Erythroblast (primary cell): ENCODE measurements around the gene MAML2.

Source experiments
- DNase-seq, 2 experiments: peaks; one replicate each; lab custom pipeline; 2025; lab: John Stamatoyannopoulos, UW
- GATA1 ChIP-seq: IDR thresholded peaks from 2 replicates; pipeline ENCODE4 v1.6.1; 2011; ENCODE audit warnings: low read depth, mild to moderate bottlenecking, control low read depth, low read length, moderate library complexity
- POLR2A ChIP-seq: IDR thresholded peaks from 2 replicates; pipeline ENCODE4 v1.6.1; 2011; ENCODE audit warnings: mild to moderate bottlenecking, low read length

The MAML2 gene

GRCh38 chr11:96072592-96072991, 270.4 kb downstream of the MAML2 start:
- DNase-seq = no peak
- TF ChIP-seq POLR2A (no peak), GATA1 (no peak)

DNA sequence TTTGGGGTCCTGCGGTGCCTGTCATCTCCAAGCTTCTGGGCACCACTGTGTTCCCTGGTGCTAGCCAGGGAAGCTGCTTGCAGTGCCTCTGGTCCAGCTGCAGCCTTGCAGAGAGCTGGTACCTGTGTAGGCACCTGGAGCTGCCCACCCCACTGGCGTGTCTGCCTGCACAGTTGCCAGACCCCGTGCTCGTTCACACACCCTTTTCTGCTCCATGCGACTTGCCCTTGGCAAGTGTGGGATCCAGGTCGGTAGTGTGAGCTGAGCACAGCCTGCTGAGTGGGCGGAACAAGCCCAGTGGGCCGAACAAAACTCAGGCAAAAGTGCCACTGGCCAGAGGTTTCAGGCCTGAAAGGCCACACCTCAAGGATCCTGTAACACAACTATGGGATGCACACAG, 272.5 kb downstream of the MAML2 start:
- DNase-seq = no peak
- TF ChIP-seq POLR2A (no peak), GATA1 (no peak)

- TF ChIP-seq GATA1 (no peak), POLR2A (no peak)
- DNase-seq = no peak
These were observed 275.8 kb downstream of the MAML2 start for GRCh38 chr11:96067160-96067559.

DNA sequence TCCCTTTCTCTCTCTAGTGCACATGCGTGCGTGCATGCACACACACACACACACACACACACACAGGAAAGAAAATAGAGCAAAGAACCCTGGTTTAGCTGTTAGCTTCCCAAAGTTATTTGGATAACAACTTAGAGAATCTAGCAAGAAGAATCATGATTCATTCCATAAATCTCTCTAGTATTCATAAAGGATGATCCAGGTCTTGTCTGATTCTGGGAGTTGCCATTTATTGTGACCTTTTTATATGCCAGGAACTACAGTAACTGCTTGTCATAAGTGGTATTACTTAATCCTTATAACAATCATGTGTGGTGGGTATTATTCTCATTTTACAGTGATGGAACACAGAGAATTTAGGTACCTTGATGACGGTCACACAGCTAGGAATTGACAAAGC, 277.6 kb downstream of the MAML2 start:
- no peak for DNase-seq
- TF ChIP-seq GATA1 (no peak), POLR2A (no peak)

- no peak for DNase-seq
- TF ChIP-seq POLR2A (no peak), GATA1 (no peak)
These were observed 279.1 kb downstream of the MAML2 start for GRCh38 chr11:96063886-96064285.

DNA sequence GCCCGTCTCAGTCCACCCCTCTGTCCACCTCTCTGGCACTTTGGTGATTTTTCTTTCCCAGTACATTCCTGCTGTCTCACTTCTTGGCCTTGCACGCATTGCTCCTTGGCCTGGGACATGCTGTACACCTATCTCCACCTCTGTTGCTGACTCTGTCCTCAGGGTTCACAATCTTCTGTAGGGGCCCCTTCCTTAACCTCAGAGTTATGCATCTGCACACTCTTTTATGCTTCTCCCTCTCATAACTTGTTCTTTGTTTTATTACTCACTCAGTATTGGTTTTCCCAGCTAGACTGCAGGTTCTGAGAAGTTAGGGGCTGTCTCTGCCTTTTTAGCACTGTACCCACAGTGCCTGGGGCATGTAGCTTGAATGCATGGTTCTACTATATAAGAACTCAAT, 279.9 kb downstream of the MAML2 start:
- no peak for DNase-seq
- no peak for TF ChIP-seq GATA1
- TF ChIP-seq POLR2A = no peak

GRCh38 chr11:96062134-96062533, 280.9 kb downstream of the MAML2 start:
- DNase-seq = no peak
- TF ChIP-seq POLR2A = no peak
- no peak for TF ChIP-seq GATA1

GRCh38 chr11:96061730-96062129, 281.3 kb downstream of the MAML2 start:
- TF ChIP-seq POLR2A (no peak), GATA1 (no peak)

DNA sequence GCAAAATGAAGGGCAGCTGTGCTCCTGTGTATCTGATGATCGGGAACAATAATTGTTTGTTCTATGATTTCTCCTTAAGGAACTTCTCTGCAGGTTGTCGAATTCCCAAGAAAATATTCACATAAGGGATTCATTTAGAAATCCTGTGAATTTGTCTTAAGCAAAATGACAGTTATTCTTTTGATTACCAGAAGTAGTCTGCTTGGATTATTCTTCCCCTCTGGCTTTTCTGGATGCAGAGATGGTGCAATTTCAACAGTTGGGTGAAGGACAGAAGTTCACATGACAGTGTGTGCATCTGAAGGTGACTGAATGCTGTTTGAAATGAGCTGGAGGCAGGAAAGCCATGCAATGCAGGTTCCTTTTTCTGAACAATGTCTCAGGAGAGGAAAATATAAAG, 281.9 kb downstream of the MAML2 start:
- TF ChIP-seq GATA1 (no peak), POLR2A (no peak)
- no peak for DNase-seq

More at GRCh38 chr11:96061730-96062129, 281.3 kb downstream of the MAML2 start:
- no peak for DNase-seq

- no peak for DNase-seq
- TF ChIP-seq POLR2A = no peak
- TF ChIP-seq GATA1 = no peak
These were observed 285.5 kb downstream of the MAML2 start for GRCh38 chr11:96057502-96057901.

DNA sequence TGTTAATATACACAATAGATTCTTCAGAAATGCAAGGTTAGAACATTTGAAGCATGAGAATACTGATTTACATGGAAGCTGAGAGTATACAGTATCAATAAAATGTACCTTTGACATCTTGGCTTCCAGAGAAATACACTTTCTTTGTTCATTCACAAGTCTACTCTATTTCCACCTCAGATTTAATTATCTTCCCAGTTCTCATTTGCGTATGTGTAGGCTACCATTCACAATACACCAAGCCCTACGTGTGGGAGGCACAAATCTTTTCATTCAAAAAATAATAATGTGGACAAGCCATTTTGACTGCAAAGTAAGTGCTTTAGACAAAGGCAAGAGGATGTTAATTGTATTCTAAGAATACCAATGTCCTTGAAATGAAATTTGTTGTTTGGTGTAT, 286.4 kb downstream of the MAML2 start:
- no peak for TF ChIP-seq POLR2A
- no peak for TF ChIP-seq GATA1
- no peak for DNase-seq

GRCh38 chr11:96055706-96056387, 287.1 kb downstream of the MAML2 start:
- no peak for TF ChIP-seq GATA1
- TF ChIP-seq POLR2A = no peak

GRCh38 chr11:96054870-96055705, 287.9 kb downstream of the MAML2 start:
- TF ChIP-seq POLR2A = no peak
- no peak for TF ChIP-seq GATA1
- peak; percentile 11 to 36 for DNase-seq

More at GRCh38 chr11:96055706-96056387, 287.1 kb downstream of the MAML2 start:
- no peak for DNase-seq

DNA sequence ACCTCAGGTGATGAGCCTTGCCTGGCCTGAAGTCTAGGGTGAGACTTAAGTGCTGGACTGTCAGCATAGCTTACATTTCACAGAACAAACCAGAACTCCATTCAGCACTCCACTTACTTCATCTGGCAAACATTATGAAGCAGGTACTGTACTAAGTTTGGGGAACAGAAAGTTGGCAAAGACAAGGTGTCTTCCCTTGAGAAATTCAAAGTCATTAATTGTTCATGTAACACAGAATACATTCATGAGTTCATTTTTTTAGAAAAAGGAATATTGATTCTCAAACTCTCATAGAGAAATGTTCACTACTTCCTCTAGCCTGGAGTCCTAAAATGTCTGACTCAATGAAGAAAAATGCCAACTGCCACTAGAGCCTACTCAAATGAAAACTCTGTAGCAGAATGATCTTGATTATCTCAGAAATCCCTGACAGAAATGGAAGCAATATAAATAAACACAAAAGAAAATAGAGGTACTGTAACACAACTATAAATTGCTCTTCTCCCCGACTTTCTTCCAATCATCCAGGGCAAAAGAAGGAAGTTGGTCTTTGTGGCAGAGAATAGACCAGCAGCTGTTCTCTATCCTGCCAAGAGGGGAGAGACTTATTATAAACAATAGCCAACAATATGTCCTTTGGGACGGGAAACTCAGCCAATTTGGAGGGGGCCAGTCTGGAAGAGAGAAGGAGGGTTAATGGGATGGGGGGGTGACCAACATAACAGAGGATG, 289.9 kb downstream of the MAML2 start:
- no peak for DNase-seq
- TF ChIP-seq GATA1 (no peak), POLR2A (no peak)

- no peak for DNase-seq
- TF ChIP-seq GATA1 (no peak), POLR2A (no peak)
These were observed 291.2 kb downstream of the MAML2 start for GRCh38 chr11:96051820-96052219.
